OCI-LY7 (cell line): ENCODE data around the gene VEZF1.

ENCODE experiments used
- CTCF ChIP-seq: fragments of 200-600 bp; sonication (generic); conservative IDR thresholded peaks from 2 replicates; pipeline ENCODE4 v1.5.1; 2014; ENCODE audit warnings: mild to moderate bottlenecking, antibody characterized with exemption, low read length, moderate library complexity, mixed read lengths
- EZH2phosphoT487 ChIP-seq: fragments of 200-600 bp; sonication (generic); IDR thresholded peaks from 2 replicates; pipeline ENCODE4 v1.6.1; 2018; ENCODE audit warnings: low read depth, borderline replicate concordance, mild to moderate bottlenecking, mixed run types, antibody characterized with exemption, low read length, moderate library complexity, mixed read lengths

- TF ChIP-seq CTCF, result no peak
- no peak for TF ChIP-seq EZH2phosphoT487
Observed at GRCh38 chr17:57929386-57929785, 58.7 kb downstream of the VEZF1 start.
